ENCODE measurements around the gene MACROD1. TPM values are rescaled to one million over a fixed set of nuclear protein-coding genes. Genes with fewer than 3 reads are reported as not detected.

MACROD1 gene
- polyA plus RNA-seq, 4 donors = 13.1 to 137 (median 17.8) TPM

DNA sequence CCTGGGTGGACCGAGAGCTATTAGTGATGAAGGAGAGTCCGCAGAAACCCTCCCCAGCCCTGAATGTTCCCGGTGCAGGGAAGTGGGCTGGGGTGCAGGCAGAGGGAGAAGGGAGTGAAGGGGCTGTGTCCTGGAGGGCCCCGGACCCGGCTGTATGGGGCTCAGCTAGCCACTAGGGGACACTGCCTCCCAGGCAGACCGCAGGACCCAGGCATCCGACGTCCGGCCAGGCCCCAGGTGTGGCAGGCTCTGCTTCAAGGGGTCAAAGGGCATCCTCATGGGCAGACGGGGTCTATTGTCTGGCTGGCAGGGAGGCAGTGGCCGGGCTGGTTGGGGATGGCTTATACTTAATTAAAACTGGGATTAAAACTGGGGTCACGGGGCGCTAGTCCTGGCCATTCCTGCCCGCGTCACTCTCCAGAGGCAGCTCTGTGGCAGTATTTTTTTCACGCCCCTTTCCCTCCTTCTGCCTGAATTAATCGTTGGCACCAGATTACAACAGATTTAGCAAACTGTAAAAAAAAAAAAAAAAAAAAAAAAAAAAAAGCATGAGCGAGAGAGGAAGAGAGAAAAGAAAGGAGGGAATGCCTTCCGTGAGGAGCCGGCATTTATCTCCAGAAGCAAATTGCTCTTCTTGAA, 125.1 kb downstream of the MACROD1 start:
- no peak overlapping the region for H3K27ac ChIP-seq (ENCODE audit: low read depth in 1 of 3, low read length in 2 of 3)
- no peak for DNase-seq
- no peak overlapping the region for H3K4me3 ChIP-seq (ENCODE audit: low read depth in 1 of 3, low read length in 3 of 3)
- FAIRE-seq = no peak
- H3K4me1 ChIP-seq (ENCODE audit: control insufficient read depth in 3 of 3, insufficient read depth in 2 of 3, low read depth in 1 of 3, low read length in 2 of 3) = peaks cover 0 to 3% (median 0%) of the 10 kb centered on the region in 3 donors
- H3K27me3 ChIP-seq (ENCODE audit: control insufficient read depth in 3 of 3, insufficient read depth in 3 of 3, low read length in 3 of 3) = peaks cover 4 to 25% (median 14%) of the 10 kb centered on the region in 3 donors
- 57 to 68% (median 60%) methylated on average over 16 to 20 of the region's 20 CpGs for WGBS, 3 donors
- H3K36me3 ChIP-seq (ENCODE audit: control insufficient read depth in 3 of 3, insufficient read depth in 2 of 3, low read depth in 1 of 3, low read length in 3 of 3) = no peaks in the 10 kb centered on the region
- H3K9me3 ChIP-seq (ENCODE audit: control insufficient read depth in 2 of 2, insufficient read depth in 1 of 2, low read depth in 1 of 2, low read length in 1 of 2) = no peaks in the 10 kb centered on the region

DNA sequence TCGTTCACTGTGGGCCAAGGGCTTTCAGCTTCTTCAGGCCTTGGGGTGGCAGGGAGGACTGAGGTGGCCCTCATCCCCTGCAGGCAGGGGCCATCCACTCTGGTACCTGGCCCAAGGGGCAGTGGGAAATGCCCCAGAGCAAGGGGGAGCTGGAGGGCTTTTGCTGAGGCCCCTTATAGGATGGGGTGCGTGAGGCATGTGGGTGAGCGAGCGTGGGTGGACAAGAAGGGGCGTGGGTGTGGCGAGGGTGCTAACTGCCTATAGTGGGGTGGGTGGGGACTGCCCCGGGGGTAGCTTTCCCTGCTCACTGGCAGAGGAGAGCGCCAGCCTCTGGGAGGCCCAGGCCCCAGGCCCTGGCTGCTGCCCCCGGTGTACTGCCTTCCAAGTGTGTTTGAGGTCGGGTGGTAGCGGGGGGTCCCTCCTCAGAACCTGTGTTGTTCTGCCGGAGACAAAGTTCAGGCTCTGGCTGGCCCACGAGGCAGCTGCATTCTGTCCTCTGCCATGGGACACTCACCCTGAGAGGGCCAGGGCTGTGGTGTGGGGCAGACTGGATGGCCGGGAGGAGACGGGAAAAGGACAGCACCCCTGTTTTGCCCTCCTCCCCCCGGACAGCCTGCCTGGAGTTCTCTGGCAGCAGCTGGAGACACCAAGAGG, 126.8 kb downstream of the MACROD1 start:
- H3K27me3 ChIP-seq (ENCODE audit: control insufficient read depth in 3 of 3, insufficient read depth in 3 of 3, low read length in 3 of 3) = peaks cover 13 to 37% (median 20%) of the 10 kb centered on the region in 3 donors
- 73 to 83% (median 83%) methylated on average over 12 to 16 of the region's 16 CpGs for WGBS, 3 donors
- FAIRE-seq = no peak

DNA sequence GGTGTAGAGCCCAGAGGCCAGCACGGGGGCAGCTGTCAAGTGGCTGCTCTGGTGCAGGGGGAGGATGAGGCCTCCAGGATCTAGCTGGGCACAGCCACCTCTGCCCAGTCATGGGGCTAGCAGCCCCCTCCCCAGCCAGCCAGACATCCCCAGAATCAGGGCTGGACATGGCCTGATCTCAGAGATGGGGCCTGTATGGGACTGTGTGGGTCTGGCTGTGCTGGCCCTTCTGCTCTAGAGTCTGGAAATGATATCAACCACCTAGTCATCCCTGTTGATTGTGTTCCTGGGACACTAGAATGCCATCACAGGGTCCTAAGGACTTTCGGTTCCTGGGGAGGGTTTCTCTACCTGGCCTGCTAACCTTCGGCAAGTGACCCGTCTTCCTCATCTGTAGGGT, 127.4 kb downstream of the MACROD1 start:
- no peaks in the 10 kb centered on the region for H3K9me3 ChIP-seq (ENCODE audit: control insufficient read depth in 2 of 2, insufficient read depth in 1 of 2, low read depth in 1 of 2, low read length in 1 of 2)
- no peak overlapping the region for H3K27ac ChIP-seq (ENCODE audit: low read depth in 1 of 3, low read length in 2 of 3)
- H3K4me1 ChIP-seq (ENCODE audit: control insufficient read depth in 3 of 3, insufficient read depth in 2 of 3, low read depth in 1 of 3, low read length in 2 of 3) = peaks cover 0 to 7% (median 4%) of the 10 kb centered on the region in 3 donors
- peaks cover 13 to 40% (median 20%) of the 10 kb centered on the region in 3 donors for H3K27me3 ChIP-seq (ENCODE audit: control insufficient read depth in 3 of 3, insufficient read depth in 3 of 3, low read length in 3 of 3)
- 95 to 98% (median 95%) methylated on average over 4 of the region's 4 CpGs for WGBS, 3 donors
- no peaks in the 10 kb centered on the region for H3K36me3 ChIP-seq (ENCODE audit: control insufficient read depth in 3 of 3, insufficient read depth in 2 of 3, low read depth in 1 of 3, low read length in 3 of 3)
- DNase-seq (no peak), FAIRE-seq (no peak)
- no peak overlapping the region for H3K4me3 ChIP-seq (ENCODE audit: low read depth in 1 of 3, low read length in 3 of 3)

More for the DNA sequence above, 126.8 kb downstream of the MACROD1 start:
- no peak for DNase-seq
- Histone ChIP-seq H3K4me3 (ENCODE audit: low read depth in 1 of 3, low read length in 3 of 3) (no peak overlapping the region), H3K4me1 (ENCODE audit: control insufficient read depth in 3 of 3, insufficient read depth in 2 of 3, low read depth in 1 of 3, low read length in 2 of 3) (peaks cover 0 to 7% (median 4%) of the 10 kb centered on the region in 3 donors), H3K36me3 (ENCODE audit: control insufficient read depth in 3 of 3, insufficient read depth in 2 of 3, low read depth in 1 of 3, low read length in 3 of 3) (no peaks in the 10 kb centered on the region), H3K27ac (ENCODE audit: low read depth in 1 of 3, low read length in 2 of 3) (no peak overlapping the region), H3K9me3 (ENCODE audit: control insufficient read depth in 2 of 2, insufficient read depth in 1 of 2, low read depth in 1 of 2, low read length in 1 of 2) (no peaks in the 10 kb centered on the region)

DNA sequence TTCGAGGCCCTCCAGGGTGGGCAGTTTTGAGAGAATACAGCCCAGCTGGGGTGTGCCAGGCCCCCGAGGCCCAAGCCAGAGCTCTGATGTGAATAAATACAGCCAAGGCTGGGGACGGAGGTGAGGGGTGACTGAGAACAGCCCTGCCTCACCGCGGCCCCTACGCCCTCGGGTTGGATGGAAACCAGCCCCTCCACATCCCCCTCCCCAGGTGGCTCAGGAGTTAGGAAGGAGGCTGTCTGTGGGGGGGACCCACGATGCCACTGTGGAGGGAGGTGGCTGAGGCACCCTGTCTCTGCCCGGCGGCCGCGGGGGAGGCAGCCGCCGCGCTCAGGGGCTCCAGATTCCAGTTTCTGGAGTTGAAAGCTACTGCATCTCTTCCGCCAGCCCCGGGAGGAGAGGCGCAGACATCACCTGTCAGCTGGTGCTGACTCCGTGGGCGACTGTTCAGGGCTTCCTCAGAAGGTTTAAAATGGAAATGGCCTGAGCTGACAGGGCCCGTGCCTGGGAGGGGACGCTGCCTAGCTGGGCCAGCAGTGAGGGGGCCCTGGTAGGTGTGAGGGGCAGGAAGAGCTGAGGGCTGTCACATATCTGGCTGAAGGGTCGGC, 128.8 kb downstream of the MACROD1 start:
- Histone ChIP-seq H3K9me3 (ENCODE audit: control insufficient read depth in 2 of 2, insufficient read depth in 1 of 2, low read depth in 1 of 2, low read length in 1 of 2) (no peaks in the 10 kb centered on the region), H3K27ac (ENCODE audit: low read depth in 1 of 3, low read length in 2 of 3) (no peak overlapping the region), H3K27me3 (ENCODE audit: control insufficient read depth in 3 of 3, insufficient read depth in 3 of 3, low read length in 3 of 3) (peaks cover 18 to 44% (median 20%) of the 10 kb centered on the region in 3 donors), H3K4me3 (ENCODE audit: low read depth in 1 of 3, low read length in 3 of 3) (peak overlapping the region in 1 of 3 donors; percentile 23), H3K4me1 (ENCODE audit: control insufficient read depth in 3 of 3, insufficient read depth in 2 of 3, low read depth in 1 of 3, low read length in 2 of 3) (peaks cover 0 to 4% (median 4%) of the 10 kb centered on the region in 3 donors), H3K36me3 (ENCODE audit: control insufficient read depth in 3 of 3, insufficient read depth in 2 of 3, low read depth in 1 of 3, low read length in 3 of 3) (no peaks in the 10 kb centered on the region)
- no peak for DNase-seq
- FAIRE-seq = no peak
- WGBS, 3 donors = 14 to 37% (median 23%) methylated on average over 22 to 23 of the region's 23 CpGs

DNA sequence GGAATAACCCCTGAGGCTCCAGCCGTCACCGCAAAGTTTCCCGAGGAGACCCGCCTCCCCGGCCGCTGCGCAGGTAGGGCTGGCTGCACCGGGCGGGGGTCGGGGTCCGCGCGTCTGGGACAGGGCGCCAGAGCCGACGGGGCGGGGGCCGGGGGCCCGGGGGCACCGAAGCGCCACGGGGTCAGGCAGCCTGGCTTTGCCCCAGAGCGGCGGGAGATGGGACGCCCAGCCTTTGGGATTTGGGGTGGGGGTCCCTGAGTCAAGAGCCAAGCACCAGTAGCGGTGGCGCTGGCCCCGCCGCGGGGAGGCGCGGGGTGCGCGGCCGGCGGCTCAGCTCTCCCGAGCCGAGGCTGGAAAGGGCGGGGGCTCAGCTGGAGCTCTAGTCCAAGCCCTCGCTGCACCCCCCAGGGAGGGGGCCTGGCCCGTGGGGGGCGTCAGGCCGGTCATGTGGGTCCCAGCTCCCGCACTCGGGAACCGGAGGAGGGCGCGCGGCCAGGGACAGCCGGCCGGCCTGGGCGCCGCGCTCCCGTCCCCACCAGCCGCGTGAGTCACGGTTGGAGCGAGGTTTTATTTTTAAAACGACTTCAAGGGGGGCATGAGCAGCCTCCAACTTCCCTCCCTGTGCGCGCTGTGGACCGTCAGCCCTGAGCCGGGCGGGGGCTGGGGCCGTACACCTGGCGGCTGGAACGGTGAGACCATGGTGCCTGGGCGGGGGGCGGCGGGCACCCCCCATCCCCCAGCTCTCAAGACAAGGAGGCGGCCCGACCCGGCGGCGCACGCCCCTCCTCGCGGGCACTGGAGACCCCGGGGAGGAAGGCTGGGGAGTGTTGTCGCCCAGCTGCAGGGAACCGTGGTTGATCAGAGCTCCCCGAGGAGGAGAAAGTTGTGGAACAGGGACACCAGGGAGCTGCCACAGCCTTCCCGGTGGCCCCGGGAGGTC, 129.6 kb downstream of the MACROD1 start:
- H3K27ac ChIP-seq (ENCODE audit: low read depth in 1 of 3, low read length in 2 of 3) = no peak overlapping the region
- 1 to 2% (median 2%) methylated on average over 53 to 85 of the region's 85 CpGs for WGBS, 3 donors
- FAIRE-seq (no peak), DNase-seq (peak in 1 of 2 donors; percentile 35)
- H3K9me3 ChIP-seq (ENCODE audit: control insufficient read depth in 2 of 2, insufficient read depth in 1 of 2, low read depth in 1 of 2, low read length in 1 of 2) = no peaks in the 10 kb centered on the region
- H3K4me1 ChIP-seq (ENCODE audit: control insufficient read depth in 3 of 3, insufficient read depth in 2 of 3, low read depth in 1 of 3, low read length in 2 of 3) = peaks cover 0 to 4% (median 4%) of the 10 kb centered on the region in 3 donors
- no peaks in the 10 kb centered on the region for H3K36me3 ChIP-seq (ENCODE audit: control insufficient read depth in 3 of 3, insufficient read depth in 2 of 3, low read depth in 1 of 3, low read length in 3 of 3)
- H3K27me3 ChIP-seq (ENCODE audit: control insufficient read depth in 3 of 3, insufficient read depth in 3 of 3, low read length in 3 of 3) = peaks cover 18 to 44% (median 20%) of the 10 kb centered on the region in 3 donors
- H3K4me3 ChIP-seq (ENCODE audit: low read depth in 1 of 3, low read length in 3 of 3) = peak overlapping the region; percentile 2 to 27 (median 23)

DNA sequence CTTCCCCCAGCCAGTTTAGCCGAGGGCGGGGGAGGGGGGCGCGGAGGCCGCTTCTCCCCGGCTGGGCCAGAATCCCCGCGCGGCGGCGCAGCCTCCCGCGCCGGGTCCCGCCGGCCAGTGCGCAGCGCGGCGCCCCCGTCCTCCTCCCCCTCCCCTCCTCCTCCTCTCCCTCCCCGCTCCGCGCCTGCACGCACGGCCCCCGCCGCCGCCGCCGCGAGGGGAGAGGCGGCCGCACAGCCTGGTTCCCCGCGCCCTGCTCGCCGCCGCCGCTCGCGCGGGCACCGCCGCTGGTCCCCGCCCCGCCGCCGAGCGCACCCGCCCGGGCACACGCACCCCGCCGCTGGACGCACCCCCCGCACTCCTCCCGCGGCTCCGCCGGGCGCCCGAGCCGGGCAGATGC, 130.3 kb downstream of the MACROD1 start, which contains the start of gene FLRT1:
Gene FLRT1 (plus strand): TSS at position 356 of the 400 bp plus-strand sequence. CDS start 80,337 bp downstream, outside the sequence.
- Histone ChIP-seq H3K4me3 (ENCODE audit: low read depth in 1 of 3, low read length in 3 of 3) (peak within 1 kb of the TSS; percentile 2 to 27 (median 23)), H3K9me3 (ENCODE audit: control insufficient read depth in 2 of 2, insufficient read depth in 1 of 2, low read depth in 1 of 2, low read length in 1 of 2) (no peaks in the 10 kb centered on the region), H3K4me1 (ENCODE audit: control insufficient read depth in 3 of 3, insufficient read depth in 2 of 3, low read depth in 1 of 3, low read length in 2 of 3) (peaks cover 0 to 4% (median 4%) of the 10 kb centered on the region in 3 donors), H3K27me3 (ENCODE audit: control insufficient read depth in 3 of 3, insufficient read depth in 3 of 3, low read length in 3 of 3) (peaks cover 18 to 42% (median 20%) of the 10 kb centered on the region in 3 donors), H3K27ac (ENCODE audit: low read depth in 1 of 3, low read length in 2 of 3) (no peak within 1 kb of the TSS), H3K36me3 (ENCODE audit: control insufficient read depth in 3 of 3, insufficient read depth in 2 of 3, low read depth in 1 of 3, low read length in 3 of 3) (no peaks in the 10 kb centered on the region)
- DNase-seq (no peak), FAIRE-seq (no peak)
- WGBS, 3 donors = 0 to 4% (median 1%) methylated on average over 5 to 59 of the region's 64 CpGs

DNA sequence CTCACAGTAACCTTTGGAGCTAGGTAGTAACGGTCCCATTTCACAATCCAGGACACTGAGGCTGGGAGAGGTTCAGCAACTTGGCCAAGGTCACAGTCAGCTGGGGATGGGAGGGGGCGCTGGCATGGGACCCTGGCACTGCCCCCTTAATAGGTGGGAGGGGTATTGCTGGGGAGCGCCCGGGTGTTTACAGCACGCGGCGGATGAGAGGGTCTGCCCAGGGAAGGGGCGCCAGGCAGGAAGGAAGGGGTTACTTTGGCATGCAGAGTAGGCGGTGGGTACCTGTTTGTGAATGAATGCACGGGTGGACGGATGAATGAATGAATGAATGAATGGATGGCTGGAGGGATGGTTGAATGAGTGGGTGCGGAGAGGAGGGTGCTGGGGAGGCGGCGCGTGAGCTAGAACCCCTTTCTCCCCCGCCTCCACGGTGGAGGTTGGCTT, 130.8 kb downstream of the MACROD1 start:
- Histone ChIP-seq H3K9me3 (ENCODE audit: control insufficient read depth in 2 of 2, insufficient read depth in 1 of 2, low read depth in 1 of 2, low read length in 1 of 2) (no peaks in the 10 kb centered on the region), H3K36me3 (ENCODE audit: control insufficient read depth in 3 of 3, insufficient read depth in 2 of 3, low read depth in 1 of 3, low read length in 3 of 3) (no peaks in the 10 kb centered on the region), H3K27ac (ENCODE audit: low read depth in 1 of 3, low read length in 2 of 3) (no peak overlapping the region), H3K4me1 (ENCODE audit: control insufficient read depth in 3 of 3, insufficient read depth in 2 of 3, low read depth in 1 of 3, low read length in 2 of 3) (peaks cover 0 to 4% (median 4%) of the 10 kb centered on the region in 3 donors), H3K4me3 (ENCODE audit: low read depth in 1 of 3, low read length in 3 of 3) (peak overlapping the region in 1 of 3 donors; percentile 18), H3K27me3 (ENCODE audit: control insufficient read depth in 3 of 3, insufficient read depth in 3 of 3, low read length in 3 of 3) (peaks cover 18 to 42% (median 20%) of the 10 kb centered on the region in 3 donors)
- DNase-seq (no peak), FAIRE-seq (no peak)
- 9 to 13% (median 10%) methylated on average over 13 to 17 of the region's 17 CpGs for WGBS, 3 donors
